ENCODE measurements around the gene MIR17HG.
A peak's percentile ranks its signal among the peaks of the same experiment; 100 is the strongest.
"Not testable (repeated sequence)": the region's sequence is repeated elsewhere in the genome, so short reads cannot be mapped to it uniquely, and the experiment has no call there.

Gene MIR17HG

GRCh38 chr13:91319996-91320395, 27.5 kb upstream of the MIR17HG start:
- no peaks in the 10 kb centered on the region for H3K9me3 Mint-ChIP-seq
- H3K27me3 Mint-ChIP-seq, result peaks cover 0 to 26% of the 10 kb centered on the region in 2 donors
- H3K4me3 Mint-ChIP-seq, result no peak overlapping the region
- ATAC-seq (replicated peaks), result no peak
- no peaks in the 10 kb centered on the region for H3K36me3 Mint-ChIP-seq (ENCODE audit: insufficient read depth)
- peaks cover 4 to 10% of the 10 kb centered on the region in 2 donors for H3K4me1 Mint-ChIP-seq (ENCODE audit: low read depth in 2 of 2)
- H3K27ac Mint-ChIP-seq, result no peak overlapping the region
- DNase-seq, result no peak

GRCh38 chr13:91320990-91321389, 26.5 kb upstream of the MIR17HG start:
- peaks cover 4 to 10% of the 10 kb centered on the region in 2 donors for H3K4me1 Mint-ChIP-seq (ENCODE audit: low read depth in 2 of 2)

GRCh38 chr13:91323349-91323748, 24.1 kb upstream of the MIR17HG start:
- Mint-ChIP-seq H3K36me3 (ENCODE audit: insufficient read depth) (no peaks in the 10 kb centered on the region), H3K27me3 (peaks cover 0 to 8% of the 10 kb centered on the region in 2 donors), H3K4me3 (no peak overlapping the region), H3K27ac (no peak overlapping the region), H3K4me1 (ENCODE audit: low read depth in 2 of 2) (peaks cover 4 to 10% of the 10 kb centered on the region in 2 donors), H3K9me3 (no peaks in the 10 kb centered on the region)
- peak; percentile 77 for ATAC-seq (replicated peaks)
- no peak for DNase-seq

More at GRCh38 chr13:91320990-91321389, 26.5 kb upstream of the MIR17HG start:
- H3K27ac Mint-ChIP-seq; H3K36me3 Mint-ChIP-seq (ENCODE audit: insufficient read depth); H3K9me3 Mint-ChIP-seq; DNase-seq; ATAC-seq (replicated peaks); H3K4me3 Mint-ChIP-seq: not testable (repeated sequence)
- H3K27me3 Mint-ChIP-seq, result peaks cover 0 to 25% of the 10 kb centered on the region in 2 donors

GRCh38 chr13:91326146-91326545, 21.3 kb upstream of the MIR17HG start:
- Mint-ChIP-seq H3K27ac (no peak overlapping the region), H3K36me3 (ENCODE audit: insufficient read depth) (no peaks in the 10 kb centered on the region), H3K27me3 (no peaks in the 10 kb centered on the region), H3K4me3 (no peak overlapping the region), H3K4me1 (ENCODE audit: low read depth in 2 of 2) (peaks cover 4 to 10% of the 10 kb centered on the region in 2 donors), H3K9me3 (no peaks in the 10 kb centered on the region)
- ATAC-seq (replicated peaks) (no peak), DNase-seq (no peak)

- Mint-ChIP-seq H3K4me3 (no peak overlapping the region), H3K27me3 (no peaks in the 10 kb centered on the region), H3K4me1 (ENCODE audit: low read depth in 2 of 2) (peaks cover 3% of the 10 kb centered on the region in 2 donors), H3K27ac (no peak overlapping the region), H3K9me3 (no peaks in the 10 kb centered on the region), H3K36me3 (ENCODE audit: insufficient read depth) (peaks cover 5% of the 10 kb centered on the region)
- DNase-seq, result no peak
- no peak for ATAC-seq (replicated peaks)
Observed at GRCh38 chr13:91328726-91329125, 18.8 kb upstream of the MIR17HG start.

GRCh38 chr13:91329733-91330132, 17.8 kb upstream of the MIR17HG start:
- no peak for DNase-seq
- H3K36me3 Mint-ChIP-seq (ENCODE audit: insufficient read depth), result peaks cover 5% of the 10 kb centered on the region
- H3K9me3 Mint-ChIP-seq, result no peaks in the 10 kb centered on the region
- no peak overlapping the region for H3K4me3 Mint-ChIP-seq
- no peak overlapping the region for H3K27ac Mint-ChIP-seq
- no peaks in the 10 kb centered on the region for H3K27me3 Mint-ChIP-seq
- no peak for ATAC-seq (replicated peaks)
- H3K4me1 Mint-ChIP-seq (ENCODE audit: low read depth in 2 of 2), result peaks cover 3% of the 10 kb centered on the region in 2 donors

GRCh38 chr13:91331047-91331915, 16.2 kb upstream of the MIR17HG start:
- Mint-ChIP-seq H3K4me1 (ENCODE audit: low read depth in 2 of 2) (peaks cover 3% of the 10 kb centered on the region in 2 donors), H3K27ac (peak overlapping the region in 1 of 2 donors; percentile 50), H3K27me3 (no peaks in the 10 kb centered on the region), H3K4me3 (no peak overlapping the region), H3K36me3 (ENCODE audit: insufficient read depth) (peaks cover 5% of the 10 kb centered on the region), H3K9me3 (no peaks in the 10 kb centered on the region)
- no peak for ATAC-seq (replicated peaks)
- no peak for DNase-seq

GRCh38 chr13:91346062-91346461, 1.4 kb upstream of the MIR17HG start:
- Mint-ChIP-seq H3K4me3 (no peak overlapping the region), H3K9me3 (no peaks in the 10 kb centered on the region), H3K36me3 (ENCODE audit: insufficient read depth) (peaks cover 19% of the 10 kb centered on the region), H3K27me3 (no peaks in the 10 kb centered on the region), H3K27ac (no peak overlapping the region), H3K4me1 (ENCODE audit: low read depth in 2 of 2) (peaks cover 13 to 14% of the 10 kb centered on the region in 2 donors)
- DNase-seq (no peak), ATAC-seq (replicated peaks) (no peak)

GRCh38 chr13:91346850-91347201, 661 bp upstream of the MIR17HG start:
- H3K4me1 Mint-ChIP-seq (ENCODE audit: low read depth in 2 of 2), result peaks cover 13 to 14% of the 10 kb centered on the region in 2 donors
- H3K27me3 Mint-ChIP-seq, result no peaks in the 10 kb centered on the region
- H3K36me3 Mint-ChIP-seq (ENCODE audit: insufficient read depth), result peaks cover 21% of the 10 kb centered on the region
- ATAC-seq (replicated peaks), result peak; percentile 25
- peak; percentile 23 to 31 (median 24) for DNase-seq
- no peaks in the 10 kb centered on the region for H3K9me3 Mint-ChIP-seq
- H3K4me3 Mint-ChIP-seq, result peak overlapping the region; percentile 98 to 100
- H3K27ac Mint-ChIP-seq, result peak overlapping the region; percentile 91 to 98

GRCh38 chr13:91347996-91348905, 764 bp downstream of the MIR17HG start:
- Mint-ChIP-seq H3K4me3 (peak overlapping the region; percentile 98 to 100), H3K4me1 (ENCODE audit: low read depth in 2 of 2) (peaks cover 13 to 14% of the 10 kb centered on the region in 2 donors), H3K27ac (no peak overlapping the region), H3K27me3 (no peaks in the 10 kb centered on the region), H3K9me3 (no peaks in the 10 kb centered on the region), H3K36me3 (ENCODE audit: insufficient read depth) (peaks cover 33% of the 10 kb centered on the region)
- DNase-seq (peak; percentile 50 to 60 (median 58)), ATAC-seq (replicated peaks) (peak; percentile 62)

GRCh38 chr13:91348906-91349435, 1.5 kb downstream of the MIR17HG start:
- Mint-ChIP-seq H3K9me3 (no peaks in the 10 kb centered on the region), H3K36me3 (ENCODE audit: insufficient read depth) (peaks cover 40% of the 10 kb centered on the region), H3K4me3 (peak overlapping the region; percentile 84 to 88), H3K4me1 (ENCODE audit: low read depth in 2 of 2) (peaks cover 13 to 14% of the 10 kb centered on the region in 2 donors), H3K27me3 (no peaks in the 10 kb centered on the region), H3K27ac (peak overlapping the region; percentile 86 to 89)
- ATAC-seq (replicated peaks), result peak; percentile 66
- peak; percentile 92 to 93 (median 92) for DNase-seq

- Mint-ChIP-seq H3K27ac (peak overlapping the region in 1 of 2 donors; percentile 25), H3K4me1 (ENCODE audit: low read depth in 2 of 2) (peaks cover 13 to 14% of the 10 kb centered on the region in 2 donors), H3K36me3 (ENCODE audit: insufficient read depth) (peaks cover 51% of the 10 kb centered on the region)
Observed at GRCh38 chr13:91349992-91350911, 2.8 kb downstream of the MIR17HG start.

More at GRCh38 chr13:91349992-91350911, 2.8 kb downstream of the MIR17HG start:
- ATAC-seq (replicated peaks) (no peak), DNase-seq (no peak)
- no peaks in the 10 kb centered on the region for H3K27me3 Mint-ChIP-seq
- H3K4me3 Mint-ChIP-seq, result peak overlapping the region; percentile 84 to 88
- H3K9me3 Mint-ChIP-seq, result no peaks in the 10 kb centered on the region

Measured in effector memory CD8-positive, alpha-beta T cell (primary cell).